ENCODE results near the gene STK11IP. TPM values are rescaled to one million over a fixed set of nuclear protein-coding genes. Genes with fewer than 3 reads are reported as not detected.

Gene STK11IP
- total and polyA plus RNA-seq, 10 of the 15 experiments (the other 5 are each of a cell fraction or from before 2014, with no cell fraction given) = 0.42 to 24.0 (median 11.4) TPM

DNA sequence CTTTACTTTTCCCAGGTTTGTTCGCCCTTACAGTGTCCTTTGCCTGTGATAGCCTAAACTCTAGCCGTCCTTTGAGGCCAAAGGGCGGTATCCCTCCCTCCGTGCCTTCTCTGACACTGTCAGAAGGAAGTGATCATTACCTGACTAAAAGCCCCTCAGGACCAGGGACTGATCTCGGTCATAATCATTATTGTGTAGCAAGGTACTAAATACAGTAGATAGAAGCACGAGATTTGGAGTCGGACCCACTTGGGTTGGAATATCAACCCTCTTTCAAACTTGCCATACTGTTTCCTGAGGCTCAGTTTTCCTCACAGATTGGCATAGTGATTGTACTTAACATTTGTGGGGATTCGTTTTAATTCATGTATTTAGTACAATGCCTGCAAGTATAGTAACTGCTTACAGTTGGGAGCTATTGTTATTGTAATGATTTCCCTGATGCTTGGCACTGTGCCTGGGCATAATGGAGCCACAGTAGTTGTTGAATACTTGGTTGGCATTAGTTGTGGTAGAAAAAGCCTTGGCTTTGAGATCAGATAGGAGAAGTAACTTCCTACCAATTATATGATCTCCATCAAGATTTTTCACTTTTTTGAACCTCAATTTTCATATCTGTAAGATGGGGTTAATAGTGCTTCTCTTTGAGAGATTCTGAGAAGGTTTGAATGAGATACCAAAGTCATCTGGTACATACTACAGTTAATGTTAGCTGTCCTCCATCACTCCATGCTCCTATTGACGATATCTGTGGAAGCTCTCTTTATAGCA, 836 bp downstream of the STK11IP start:
- H3K9ac ChIP-seq (ENCODE audit: control insufficient read depth, insufficient read depth, low read length) = peak overlapping the region; percentile 75
- H3K4me2 ChIP-seq (ENCODE audit: control insufficient read depth, insufficient read depth) = peak overlapping the region; percentile 93
- no peaks in the 10 kb centered on the region for H4K20me1 ChIP-seq (ENCODE audit: control insufficient read depth, insufficient read depth)
- ATAC-seq = peak; percentile 38; the same call in 2 of the 3 replicates
- H3K4me1 ChIP-seq (ENCODE audit: control insufficient read depth, insufficient read depth, low read length) = 0 out of 2 replicates have a peak, but pooled peaks cover 8% of the 10 kb centered on the region
- ChIA-PET CTCF (interaction anchor here (1.0 to 2.9 kb wide), 4 partner anchors 44 to 103 kb away, joined by 3 to 15 read pairs (median 10); a partner anchor contains a TSS), POLR2A (interaction anchor here (2.4 kb wide), 1 partner anchor 211 kb away, joined by 10 read pairs; the partner anchor contains the start of gene DNPEP), SMC1A (ENCODE audit: uncharacterized antibody, unreplicated experiment) (interaction anchor here (1.1 kb wide), 2 partner anchors 12 to 85 kb away, joined by 3 read pairs; no protein-coding TSS in a partner anchor), RAD21 (ENCODE audit: unreplicated experiment) (interaction anchor here (0.5 to 1.7 kb wide), 6 partner anchors 14 to 211 kb away, joined by 3 to 10 read pairs (median 4); partner anchors contain the start of genes CHPF, DNPEP, GMPPA and TMEM198)
- H3K4me3 ChIP-seq = peak overlapping the region; percentile 74
- TF ChIP-seq NR2F1 (conservative IDR thresholded peaks at IDR 0.05) (peak; percentile 80; the same call in 1 of the 2 replicates), EED (IDR thresholded peaks at IDR 0.05; ENCODE audit: low read depth) (no peak)
- no peaks in the 10 kb centered on the region for H3K27me3 ChIP-seq (replicated peaks in 1 of 2; ENCODE audit: control insufficient read depth in 2 of 2, insufficient read depth in 2 of 2, low read length in 1 of 2)
- peak overlapping the region; percentile 81; the same call in 1 of the 2 replicates for H3K27ac ChIP-seq (ENCODE audit: control insufficient read depth, insufficient read depth)
- TSS peak; percentile 87 for BruUV-seq (replicated peaks)
- intact Hi-C loops (cut with micrococcal nuclease; ENCODE audit: unreplicated experiment) (loop anchor here (2.0 to 5.0 kb wide), 2 partner anchors 58 to 321 kb away; partner anchors contain the start of gene DNAJB2), in situ Hi-C loops (cut with MboI) (no loop called here)
- H2AFZ ChIP-seq (ENCODE audit: control insufficient read depth, low read depth, low read length) = peak overlapping the region; percentile 99
- FAIRE-seq = peak; percentile 18
- WGBS (ENCODE audit: insufficient coverage, insufficient replicate concordance, low lambda C conversion rate, missing lambda C conversion rate) = 37% methylated on average over 9 of the region's 9 CpGs
- no peaks in the 10 kb centered on the region for H3K79me2 ChIP-seq (ENCODE audit: control insufficient read depth, insufficient read depth, low read length)
- H3K9me3 ChIP-seq (replicated peaks; ENCODE audit: control insufficient read depth, insufficient read depth, low read length) = no peaks in the 10 kb centered on the region
- peaks cover 0 to 3% of the 10 kb centered on the region in 2 experiments; a peak in 3 of 4 replicates for H3K36me3 ChIP-seq (ENCODE audit: control insufficient read depth in 2 of 2, insufficient read depth in 2 of 2, low read length in 1 of 2)
- DNase-seq (ENCODE audit: low read depth, low spot score) = no peak

DNA sequence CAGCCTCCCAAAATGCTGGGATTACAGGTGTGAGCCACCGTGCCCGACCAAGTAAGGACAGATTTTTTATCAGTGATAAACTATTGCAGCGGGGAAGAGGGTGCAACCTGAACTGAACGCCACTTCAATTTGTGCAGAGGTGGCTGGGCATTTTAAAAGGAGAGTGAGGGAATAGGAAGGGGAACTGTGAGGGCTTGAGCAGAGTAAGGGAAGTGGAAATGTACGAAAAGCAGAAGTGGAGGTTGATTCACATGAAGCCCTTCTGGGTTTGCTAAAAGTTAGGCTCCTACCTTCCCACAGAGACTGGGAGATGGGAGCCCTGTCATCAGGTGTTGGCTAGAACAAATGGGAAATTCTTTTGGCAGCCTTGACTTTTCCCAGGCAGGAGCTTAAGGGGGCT, 6.1 kb downstream of the STK11IP start:
- no peak overlapping the region for H3K9ac ChIP-seq (ENCODE audit: control insufficient read depth, insufficient read depth, low read length)
- ChIA-PET RAD21 (ENCODE audit: unreplicated experiment) (no interaction called here), POLR2A (no interaction called here), CTCF (no interaction called here), SMC1A (ENCODE audit: uncharacterized antibody, unreplicated experiment) (no interaction called here)
- H4K20me1 ChIP-seq (ENCODE audit: control insufficient read depth, insufficient read depth) = no peaks in the 10 kb centered on the region
- H3K9me3 ChIP-seq (replicated peaks; ENCODE audit: control insufficient read depth, insufficient read depth, low read length) = no peaks in the 10 kb centered on the region
- intact Hi-C loops (cut with micrococcal nuclease; ENCODE audit: unreplicated experiment) (no loop called here), in situ Hi-C loops (cut with MboI) (no loop called here)
- H2AFZ ChIP-seq (ENCODE audit: control insufficient read depth, low read depth, low read length) = no peak overlapping the region
- FAIRE-seq (no peak), DNase-seq (ENCODE audit: low read depth, low spot score) (no peak), ATAC-seq (peak; percentile 42)
- WGBS (ENCODE audit: insufficient coverage, insufficient replicate concordance, low lambda C conversion rate, missing lambda C conversion rate) = 80% methylated on average over 5 of the region's 5 CpGs
- H3K27ac ChIP-seq (ENCODE audit: control insufficient read depth, insufficient read depth) = no peak overlapping the region
- H3K27me3 ChIP-seq (replicated peaks in 1 of 2; ENCODE audit: control insufficient read depth in 2 of 2, insufficient read depth in 2 of 2, low read length in 1 of 2) = no peaks in the 10 kb centered on the region
- H3K36me3 ChIP-seq (ENCODE audit: control insufficient read depth in 2 of 2, insufficient read depth in 2 of 2, low read length in 1 of 2) = peaks cover 6 to 13% of the 10 kb centered on the region in 2 experiments; a peak in 3 of 4 replicates
- H3K4me1 ChIP-seq (ENCODE audit: control insufficient read depth, insufficient read depth, low read length) = 0 out of 2 replicates have a peak, but pooled peaks cover 2% of the 10 kb centered on the region
- no peaks in the 10 kb centered on the region for H3K79me2 ChIP-seq (ENCODE audit: control insufficient read depth, insufficient read depth, low read length)
- no peak overlapping the region for H3K4me3 ChIP-seq
- BruUV-seq (replicated peaks) = no TSS peak
- no peak overlapping the region for H3K4me2 ChIP-seq (ENCODE audit: control insufficient read depth, insufficient read depth)
- no peak for TF ChIP-seq PRDM15 (CRISPR knock-in tag; IDR thresholded peaks at IDR 0.05)
- no peak for TF ChIP-seq NR2C2 (IDR thresholded peaks at IDR 0.05; ENCODE audit: borderline replicate concordance, control insufficient read depth, insufficient read length, low read depth)
- no peak for TF ChIP-seq CBX3 (IDR thresholded peaks at IDR 0.05; ENCODE audit: borderline replicate concordance, low read depth)
- no peak for TF ChIP-seq SMAD5 (IDR thresholded peaks at IDR 0.05; ENCODE audit: low read depth)
- TF ChIP-seq SRF (IDR thresholded peaks at IDR 0.05; ENCODE audit: low read depth in 2 of 2, low read length in 2 of 2) = no peak
- no peak for TF ChIP-seq RBBP5 (conservative IDR thresholded peaks at IDR 0.05)
- peak; percentile 94 for TF ChIP-seq SPI1 (IDR thresholded peaks at IDR 0.05; ENCODE audit: borderline replicate concordance, insufficient read depth, low read depth, low read length)
- TF ChIP-seq PAX5 (IDR thresholded peaks at IDR 0.05; ENCODE audit: borderline replicate concordance, low read depth, low read length) = no peak
- no peak for TF ChIP-seq ZNF24 (IDR thresholded peaks at IDR 0.05)
